SU-DHL-6 (cell line): ENCODE data around the gene LTB4R2.

Experiments
- EZH2phosphoT487 ChIP-seq: fragments of 200-600 bp; sonication (generic), shearing (Covaris generic); conservative IDR thresholded peaks from 2 replicates; pipeline ENCODE4 v1.6.1; 2018; ENCODE audit warnings: mild to moderate bottlenecking, antibody characterized with exemption, low read length, moderate library complexity, mixed read lengths
- TF ChIP-seq, protein P1 (sequence below): fragments of 200-600 bp; sonication (generic); IDR thresholded peaks from one replicate; pipeline ENCODE4 v1.5.1; 2017; ENCODE audit warnings: antibody characterized with exemption, mild to moderate bottlenecking, low read length, moderate library complexity; ENCODE audit not compliant: insufficient read depth, poor library complexity, severe bottlenecking

DNA sequence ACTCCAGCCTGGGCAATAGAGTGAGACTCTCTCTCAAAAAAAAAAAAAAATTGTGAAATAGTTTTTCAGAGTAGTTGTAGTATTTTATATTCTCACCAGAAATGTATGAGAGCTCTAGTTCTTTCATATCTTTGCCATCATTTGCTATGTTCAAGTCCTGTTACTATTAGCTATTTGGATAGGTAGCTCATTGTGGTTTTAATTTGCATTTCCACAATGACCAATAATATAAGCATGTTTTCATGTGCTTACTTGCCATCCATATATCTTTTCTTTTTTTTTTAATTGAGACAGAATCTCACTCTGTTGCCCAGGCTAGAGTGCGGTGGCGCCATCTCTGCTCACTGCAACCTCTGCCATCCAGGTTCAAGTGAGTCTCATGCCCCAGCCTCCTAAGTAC, 38.2 kb downstream of the LTB4R2 start:
- TF ChIP-seq, protein P1, sequence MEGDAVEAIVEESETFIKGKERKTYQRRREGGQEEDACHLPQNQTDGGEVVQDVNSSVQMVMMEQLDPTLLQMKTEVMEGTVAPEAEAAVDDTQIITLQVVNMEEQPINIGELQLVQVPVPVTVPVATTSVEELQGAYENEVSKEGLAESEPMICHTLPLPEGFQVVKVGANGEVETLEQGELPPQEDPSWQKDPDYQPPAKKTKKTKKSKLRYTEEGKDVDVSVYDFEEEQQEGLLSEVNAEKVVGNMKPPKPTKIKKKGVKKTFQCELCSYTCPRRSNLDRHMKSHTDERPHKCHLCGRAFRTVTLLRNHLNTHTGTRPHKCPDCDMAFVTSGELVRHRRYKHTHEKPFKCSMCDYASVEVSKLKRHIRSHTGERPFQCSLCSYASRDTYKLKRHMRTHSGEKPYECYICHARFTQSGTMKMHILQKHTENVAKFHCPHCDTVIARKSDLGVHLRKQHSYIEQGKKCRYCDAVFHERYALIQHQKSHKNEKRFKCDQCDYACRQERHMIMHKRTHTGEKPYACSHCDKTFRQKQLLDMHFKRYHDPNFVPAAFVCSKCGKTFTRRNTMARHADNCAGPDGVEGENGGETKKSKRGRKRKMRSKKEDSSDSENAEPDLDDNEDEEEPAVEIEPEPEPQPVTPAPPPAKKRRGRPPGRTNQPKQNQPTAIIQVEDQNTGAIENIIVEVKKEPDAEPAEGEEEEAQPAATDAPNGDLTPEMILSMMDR: no peak
- no peak for TF ChIP-seq EZH2phosphoT487
